ENCODE measurements around the gene SHROOM3. TPM values are rescaled to one million over a fixed set of nuclear protein-coding genes. Genes with fewer than 3 reads are reported as not detected.

Gene SHROOM3
- total RNA-seq, 1 donor from 2014 or later, result 0.55 TPM

DNA sequence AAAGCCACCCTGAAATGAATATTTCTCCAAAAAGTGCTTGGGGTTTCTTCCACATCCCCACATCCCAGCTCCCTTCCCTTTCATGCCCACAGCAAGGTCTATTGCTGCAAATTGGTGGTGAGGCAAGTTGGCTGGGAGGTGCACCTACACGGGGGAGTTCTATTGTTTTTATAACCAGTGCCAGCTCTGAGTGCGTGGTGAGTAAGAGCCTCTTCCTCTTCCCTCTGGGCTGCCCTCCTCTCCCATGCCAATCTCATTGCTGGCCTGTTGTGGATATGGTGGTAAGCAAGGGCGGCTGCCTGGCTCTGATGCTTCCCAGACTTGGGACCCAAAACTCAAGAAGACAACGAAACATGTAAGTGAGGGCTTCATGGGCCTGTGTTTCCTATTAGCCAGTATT is 204.3 kb downstream of the SHROOM3 start:
- POLR2A ChIA-PET, result no interaction called here
- TF ChIP-seq, protein P1, sequence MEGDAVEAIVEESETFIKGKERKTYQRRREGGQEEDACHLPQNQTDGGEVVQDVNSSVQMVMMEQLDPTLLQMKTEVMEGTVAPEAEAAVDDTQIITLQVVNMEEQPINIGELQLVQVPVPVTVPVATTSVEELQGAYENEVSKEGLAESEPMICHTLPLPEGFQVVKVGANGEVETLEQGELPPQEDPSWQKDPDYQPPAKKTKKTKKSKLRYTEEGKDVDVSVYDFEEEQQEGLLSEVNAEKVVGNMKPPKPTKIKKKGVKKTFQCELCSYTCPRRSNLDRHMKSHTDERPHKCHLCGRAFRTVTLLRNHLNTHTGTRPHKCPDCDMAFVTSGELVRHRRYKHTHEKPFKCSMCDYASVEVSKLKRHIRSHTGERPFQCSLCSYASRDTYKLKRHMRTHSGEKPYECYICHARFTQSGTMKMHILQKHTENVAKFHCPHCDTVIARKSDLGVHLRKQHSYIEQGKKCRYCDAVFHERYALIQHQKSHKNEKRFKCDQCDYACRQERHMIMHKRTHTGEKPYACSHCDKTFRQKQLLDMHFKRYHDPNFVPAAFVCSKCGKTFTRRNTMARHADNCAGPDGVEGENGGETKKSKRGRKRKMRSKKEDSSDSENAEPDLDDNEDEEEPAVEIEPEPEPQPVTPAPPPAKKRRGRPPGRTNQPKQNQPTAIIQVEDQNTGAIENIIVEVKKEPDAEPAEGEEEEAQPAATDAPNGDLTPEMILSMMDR (IDR thresholded peaks at IDR 0.05), result no peak
- ATAC-seq (ENCODE audit: low read depth), result no peak
- H3K9me3 Mint-ChIP-seq, result no peaks in the 10 kb centered on the region
- DNase-seq, result no peak
- no peaks in the 10 kb centered on the region for H3K4me1 Mint-ChIP-seq
- no peak overlapping the region for H3K4me3 Mint-ChIP-seq
- H3K27me3 Mint-ChIP-seq, result peaks cover 9% of the 10 kb centered on the region
- CTCF ChIA-PET, result no interaction called here
- H3K36me3 Mint-ChIP-seq (ENCODE audit: low read depth), result no peaks in the 10 kb centered on the region
- intact Hi-C loops (cut with micrococcal nuclease), result no loop called here
- no peak overlapping the region for H3K27ac Mint-ChIP-seq

DNA sequence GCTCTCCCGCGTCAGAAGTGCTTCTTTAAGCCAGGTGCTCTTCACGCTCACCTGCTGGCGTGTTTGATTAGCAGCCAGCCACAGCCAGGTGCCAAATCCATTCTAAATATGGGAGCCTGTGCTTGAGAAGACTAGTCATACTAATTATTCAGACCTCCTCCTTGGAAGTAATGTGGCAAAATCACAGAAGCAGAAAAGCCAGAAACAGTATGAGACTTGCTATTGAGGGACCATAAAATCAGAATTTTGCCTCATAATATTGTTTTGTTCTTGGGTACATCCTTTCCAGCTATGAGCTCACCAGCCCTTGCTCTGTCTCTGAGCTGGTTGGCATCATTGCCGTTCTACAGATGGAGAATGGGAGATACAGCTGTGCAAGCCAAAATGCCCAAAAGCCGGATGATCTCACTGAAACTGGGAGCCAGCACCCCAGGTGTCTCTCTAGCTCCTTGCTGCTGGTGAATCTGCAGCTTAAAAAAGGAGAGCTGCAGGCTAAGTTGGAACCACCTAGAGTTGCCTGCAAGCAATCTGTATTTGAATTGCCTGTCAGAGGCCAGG is 205.4 kb downstream of the SHROOM3 start:
- ATAC-seq (ENCODE audit: low read depth) (no peak), DNase-seq (no peak)
- ChIA-PET POLR2A (no interaction called here), CTCF (no interaction called here)
- Mint-ChIP-seq H3K36me3 (ENCODE audit: low read depth) (no peaks in the 10 kb centered on the region), H3K27me3 (peaks cover 9% of the 10 kb centered on the region), H3K4me1 (no peaks in the 10 kb centered on the region), H3K4me3 (no peak overlapping the region), H3K27ac (no peak overlapping the region), H3K9me3 (no peaks in the 10 kb centered on the region)
- TF ChIP-seq, protein P1 (IDR thresholded peaks at IDR 0.05), result no peak
- intact Hi-C loops (cut with micrococcal nuclease), result no loop called here

DNA sequence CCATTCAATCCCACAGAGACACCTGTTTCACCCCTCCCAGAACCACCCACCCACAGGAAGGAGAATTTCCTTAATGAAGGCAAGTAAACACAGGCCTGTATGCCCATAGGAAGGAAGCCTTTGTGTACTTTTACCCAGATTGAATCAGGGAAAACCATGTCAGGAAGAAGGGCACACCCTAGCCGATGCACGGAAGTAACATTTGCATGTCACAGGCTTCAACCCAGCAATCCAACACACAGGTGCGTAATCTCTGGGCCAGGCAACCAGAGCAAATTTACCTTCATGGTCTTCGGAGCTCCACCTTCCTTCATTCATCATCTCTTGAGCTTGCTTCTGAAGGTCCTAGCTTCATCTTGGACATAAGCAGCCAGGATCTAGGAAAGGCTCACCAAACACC is 206.3 kb downstream of the SHROOM3 start:
- Mint-ChIP-seq H3K9me3 (no peaks in the 10 kb centered on the region), H3K36me3 (ENCODE audit: low read depth) (no peaks in the 10 kb centered on the region), H3K4me3 (no peak overlapping the region), H3K27ac (no peak overlapping the region), H3K4me1 (no peaks in the 10 kb centered on the region), H3K27me3 (peaks cover 9% of the 10 kb centered on the region)
- DNase-seq, result no peak
- ChIA-PET CTCF (no interaction called here), POLR2A (no interaction called here)
- ATAC-seq (ENCODE audit: low read depth), result no peak
- TF ChIP-seq, protein P1 (IDR thresholded peaks at IDR 0.05), result no peak
- intact Hi-C loops (cut with micrococcal nuclease), result no loop called here

DNA sequence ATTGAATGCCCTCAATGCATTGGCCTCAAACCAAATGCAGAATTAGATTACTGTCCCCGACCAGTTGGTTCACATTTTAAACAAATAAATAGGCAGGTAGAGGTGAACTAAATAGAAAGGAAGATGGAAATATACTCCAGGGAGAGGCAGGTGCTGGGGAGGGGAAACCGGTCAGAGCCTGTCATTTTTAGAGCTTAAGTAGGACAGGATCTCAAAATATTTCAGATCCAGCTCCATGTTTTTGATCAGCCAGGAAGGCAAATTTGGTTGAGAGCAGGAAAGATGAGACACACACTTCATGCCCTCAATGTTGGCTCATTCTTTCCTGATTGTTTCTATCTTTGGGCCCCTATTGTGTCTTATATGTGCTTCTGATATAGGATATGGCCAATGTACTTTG is 206.7 kb downstream of the SHROOM3 start:
- TF ChIP-seq, protein P1 (IDR thresholded peaks at IDR 0.05), result no peak
- Mint-ChIP-seq H3K36me3 (ENCODE audit: low read depth) (no peaks in the 10 kb centered on the region), H3K4me1 (no peaks in the 10 kb centered on the region), H3K27me3 (peaks cover 11% of the 10 kb centered on the region), H3K27ac (no peak overlapping the region), H3K9me3 (no peaks in the 10 kb centered on the region), H3K4me3 (no peak overlapping the region)
- no peak for DNase-seq
- ChIA-PET CTCF (no interaction called here), POLR2A (no interaction called here)
- no peak for ATAC-seq (ENCODE audit: low read depth)
- intact Hi-C loops (cut with micrococcal nuclease), result no loop called here

DNA sequence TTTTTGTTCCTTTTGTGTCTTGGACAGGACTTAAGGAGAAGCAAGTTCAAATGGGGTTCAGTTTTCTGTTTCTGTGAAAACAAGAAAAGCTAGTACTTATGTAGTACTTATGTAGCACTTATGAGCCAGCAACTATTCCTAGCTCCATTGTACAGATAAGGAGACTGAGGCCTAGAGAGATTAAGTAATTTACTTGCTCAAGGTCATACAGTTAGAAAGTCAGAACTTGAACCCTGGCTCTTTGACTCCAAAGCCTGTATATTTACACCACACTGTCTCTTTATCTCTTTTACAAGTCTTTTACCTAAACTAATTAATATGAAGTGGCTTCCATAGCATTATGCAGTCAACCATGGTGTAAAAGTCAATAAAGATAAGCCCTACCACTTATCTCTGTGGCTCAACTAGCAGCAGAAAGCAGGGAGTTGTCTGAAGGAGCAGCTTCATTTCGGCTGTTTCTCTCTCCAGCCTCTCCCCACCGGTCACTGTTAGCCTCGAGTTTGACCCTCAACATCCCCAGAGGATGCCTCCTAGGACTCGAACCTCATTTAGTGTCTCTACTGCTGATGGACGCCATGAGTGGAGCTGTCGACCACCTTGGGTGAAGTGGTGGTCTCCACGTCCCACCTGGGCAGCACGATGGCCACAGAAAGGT is 209.9 kb downstream of the SHROOM3 start:
- ATAC-seq (ENCODE audit: low read depth) (no peak), DNase-seq (no peak)
- H3K36me3 Mint-ChIP-seq (ENCODE audit: low read depth), result no peaks in the 10 kb centered on the region
- no peak overlapping the region for H3K4me3 Mint-ChIP-seq
- H3K27ac Mint-ChIP-seq, result no peak overlapping the region
- intact Hi-C loops (cut with micrococcal nuclease), result no loop called here
- no peaks in the 10 kb centered on the region for H3K4me1 Mint-ChIP-seq
- ChIA-PET CTCF (no interaction called here), POLR2A (no interaction called here)
- TF ChIP-seq, protein P1 (IDR thresholded peaks at IDR 0.05), result no peak
- H3K9me3 Mint-ChIP-seq, result no peaks in the 10 kb centered on the region
- H3K27me3 Mint-ChIP-seq, result peaks cover 11% of the 10 kb centered on the region

All from activated B cell treated with CpG ODN at 0.5 μM for 24 hours (primary cell).